ENCODE measurements around the gene DOK5.

Gene DOK5

DNA sequence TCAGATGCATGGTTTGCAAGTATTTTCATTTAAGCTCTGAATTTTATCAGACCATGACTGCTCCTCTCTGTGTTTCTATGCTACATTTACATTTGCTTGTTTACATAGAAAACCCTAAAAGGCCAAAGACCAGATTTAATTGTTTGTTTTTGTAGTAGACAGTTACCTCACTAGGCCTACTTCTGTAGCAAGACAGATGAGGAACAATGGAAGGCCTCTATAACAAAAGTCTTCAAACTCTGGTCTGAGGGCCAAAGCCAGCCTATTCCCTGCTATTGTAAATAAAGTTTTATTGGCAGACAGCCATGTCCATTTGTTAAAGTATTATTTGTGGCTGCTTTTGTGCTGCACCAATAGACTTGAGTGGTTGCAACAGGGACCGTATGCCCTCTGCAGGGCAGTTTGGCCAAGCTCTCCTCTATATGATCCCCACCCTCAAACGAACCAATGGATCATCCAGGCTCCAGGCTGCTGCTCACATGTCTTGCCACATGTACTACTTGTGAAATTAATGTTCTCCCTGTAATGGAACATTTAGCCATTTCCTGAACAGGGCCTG lies 182.0 kb downstream of the DOK5 start:
- no peak for DNase-seq (ENCODE audit: extremely low read depth, insufficient read length)
- TF ChIP-seq, protein P1, sequence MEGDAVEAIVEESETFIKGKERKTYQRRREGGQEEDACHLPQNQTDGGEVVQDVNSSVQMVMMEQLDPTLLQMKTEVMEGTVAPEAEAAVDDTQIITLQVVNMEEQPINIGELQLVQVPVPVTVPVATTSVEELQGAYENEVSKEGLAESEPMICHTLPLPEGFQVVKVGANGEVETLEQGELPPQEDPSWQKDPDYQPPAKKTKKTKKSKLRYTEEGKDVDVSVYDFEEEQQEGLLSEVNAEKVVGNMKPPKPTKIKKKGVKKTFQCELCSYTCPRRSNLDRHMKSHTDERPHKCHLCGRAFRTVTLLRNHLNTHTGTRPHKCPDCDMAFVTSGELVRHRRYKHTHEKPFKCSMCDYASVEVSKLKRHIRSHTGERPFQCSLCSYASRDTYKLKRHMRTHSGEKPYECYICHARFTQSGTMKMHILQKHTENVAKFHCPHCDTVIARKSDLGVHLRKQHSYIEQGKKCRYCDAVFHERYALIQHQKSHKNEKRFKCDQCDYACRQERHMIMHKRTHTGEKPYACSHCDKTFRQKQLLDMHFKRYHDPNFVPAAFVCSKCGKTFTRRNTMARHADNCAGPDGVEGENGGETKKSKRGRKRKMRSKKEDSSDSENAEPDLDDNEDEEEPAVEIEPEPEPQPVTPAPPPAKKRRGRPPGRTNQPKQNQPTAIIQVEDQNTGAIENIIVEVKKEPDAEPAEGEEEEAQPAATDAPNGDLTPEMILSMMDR (IDR thresholded peaks at IDR 0.05; ENCODE audit: insufficient read depth, low read length, poor library complexity, severe bottlenecking): peak; percentile 6
- Histone ChIP-seq H3K27me3 (replicated peaks; ENCODE audit: control insufficient read depth, insufficient read depth, low read length) (no peaks in the 10 kb centered on the region; the same call in 1 of the 2 replicates), H3K36me3 (ENCODE audit: control insufficient read depth, insufficient read depth, low read length) (no peaks in the 10 kb centered on the region), H3K4me3 (replicated peaks; ENCODE audit: low read depth, low read length) (no peak overlapping the region)

DNA sequence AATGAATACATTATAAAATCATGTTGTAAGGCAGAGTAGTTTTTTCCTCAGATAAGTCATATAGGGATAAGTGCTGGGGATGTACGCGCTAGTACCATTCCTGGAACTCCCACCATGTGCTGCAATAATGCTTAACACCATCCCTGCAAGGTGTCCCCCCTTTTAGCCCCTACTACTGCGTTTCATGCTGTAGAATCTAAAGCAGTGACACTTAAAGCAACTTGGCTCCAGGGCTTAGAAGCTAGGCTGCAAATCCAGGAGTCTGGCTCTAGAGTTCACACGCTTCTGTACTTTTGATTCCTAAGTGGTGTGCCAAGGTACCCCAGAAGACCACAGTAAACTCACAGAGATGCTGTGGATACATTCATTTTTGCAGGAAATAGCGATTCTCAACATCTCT lies 183.1 kb downstream of the DOK5 start:
- Histone ChIP-seq H3K36me3 (ENCODE audit: control insufficient read depth, insufficient read depth, low read length) (no peaks in the 10 kb centered on the region), H3K27me3 (replicated peaks; ENCODE audit: control insufficient read depth, insufficient read depth, low read length) (no peaks in the 10 kb centered on the region; the same call in 1 of the 2 replicates), H3K4me3 (replicated peaks; ENCODE audit: low read depth, low read length) (no peak overlapping the region)
- TF ChIP-seq, protein P1 (IDR thresholded peaks at IDR 0.05; ENCODE audit: insufficient read depth, low read length, poor library complexity, severe bottlenecking): no peak
- DNase-seq (ENCODE audit: extremely low read depth, insufficient read length): no peak

DNA sequence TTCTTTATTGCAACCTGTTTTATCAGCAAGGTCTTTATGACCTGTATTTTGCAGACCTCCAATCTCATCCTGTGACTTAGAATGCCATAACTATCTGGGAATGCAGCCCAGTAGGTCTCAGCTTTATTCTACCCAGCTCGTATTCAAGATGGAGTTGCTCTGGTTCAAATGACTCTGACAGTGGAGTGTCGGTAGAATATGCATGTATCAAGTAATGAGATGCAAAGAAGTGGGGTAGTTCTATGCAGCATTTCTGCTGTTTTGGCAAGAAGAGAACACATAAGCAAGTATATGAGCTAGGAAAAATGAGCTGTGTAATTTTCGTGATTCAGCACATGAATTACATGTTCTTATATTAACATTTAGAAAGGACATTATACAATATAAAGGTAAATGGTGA lies 185.9 kb downstream of the DOK5 start:
- TF ChIP-seq, protein P1 (IDR thresholded peaks at IDR 0.05; ENCODE audit: insufficient read depth, low read length, poor library complexity, severe bottlenecking): no peak
- no peaks in the 10 kb centered on the region; the same call in 1 of the 2 replicates for H3K27me3 ChIP-seq (replicated peaks; ENCODE audit: control insufficient read depth, insufficient read depth, low read length)
- H3K4me3 ChIP-seq (replicated peaks; ENCODE audit: low read depth, low read length): no peak overlapping the region
- no peaks in the 10 kb centered on the region for H3K36me3 ChIP-seq (ENCODE audit: control insufficient read depth, insufficient read depth, low read length)
- DNase-seq (ENCODE audit: extremely low read depth, insufficient read length): no peak

DNA sequence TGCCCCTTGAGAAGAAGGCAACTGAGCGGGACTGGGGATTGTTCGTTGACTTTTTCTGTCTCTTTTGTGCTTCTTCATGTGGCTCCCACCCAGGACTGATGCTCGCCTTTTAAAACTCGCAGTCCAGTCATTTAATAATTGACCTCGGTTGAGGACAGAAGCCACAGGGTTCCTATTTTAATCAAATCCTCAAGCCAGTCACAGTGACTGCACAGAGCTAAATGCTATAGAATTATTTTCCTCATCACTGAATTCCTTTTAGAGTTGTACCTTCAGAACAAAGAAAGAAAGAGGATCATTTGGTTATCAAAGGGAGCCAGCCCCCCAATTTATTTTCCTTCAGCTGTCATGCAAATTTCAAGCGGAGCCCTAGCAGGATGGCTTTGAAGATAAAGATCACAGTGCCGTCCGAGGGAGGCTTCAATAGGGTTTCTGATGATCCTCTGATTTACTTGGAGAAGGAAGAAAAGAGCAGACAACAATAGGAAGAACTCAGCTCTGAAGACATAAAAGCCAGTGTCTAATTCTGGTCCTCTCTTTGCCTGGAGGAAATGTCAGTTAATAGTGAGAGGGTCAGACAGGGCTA lies 186.6 kb downstream of the DOK5 start:
- Histone ChIP-seq H3K27me3 (replicated peaks; ENCODE audit: control insufficient read depth, insufficient read depth, low read length) (no peaks in the 10 kb centered on the region; the same call in 1 of the 2 replicates), H3K4me3 (replicated peaks; ENCODE audit: low read depth, low read length) (no peak overlapping the region), H3K36me3 (ENCODE audit: control insufficient read depth, insufficient read depth, low read length) (no peaks in the 10 kb centered on the region)
- DNase-seq (ENCODE audit: extremely low read depth, insufficient read length): no peak
- TF ChIP-seq, protein P1 (IDR thresholded peaks at IDR 0.05; ENCODE audit: insufficient read depth, low read length, poor library complexity, severe bottlenecking): no peak

DNA sequence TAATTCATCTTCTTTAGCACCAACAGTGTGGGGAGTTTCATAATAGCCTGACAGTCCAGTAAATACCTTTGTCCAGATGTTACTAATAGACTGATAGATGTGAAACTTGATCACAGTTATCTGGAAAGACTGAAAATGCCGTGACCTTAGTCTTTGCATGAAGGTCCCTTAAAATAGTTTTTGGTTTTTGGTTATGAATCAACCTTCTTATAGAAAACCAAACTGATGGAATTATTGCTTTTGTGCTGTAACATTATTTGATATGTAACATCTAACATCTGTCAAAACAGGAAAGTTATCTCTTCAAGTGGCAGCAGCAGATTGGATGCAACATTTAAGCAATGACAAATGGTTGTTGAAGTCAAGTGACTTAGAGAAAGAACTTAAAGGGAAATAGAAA lies 190.4 kb downstream of the DOK5 start:
- no peak overlapping the region for H3K4me3 ChIP-seq (replicated peaks; ENCODE audit: low read depth, low read length)
- TF ChIP-seq, protein P1 (IDR thresholded peaks at IDR 0.05; ENCODE audit: insufficient read depth, low read length, poor library complexity, severe bottlenecking): no peak
- peak; percentile 44 for DNase-seq (ENCODE audit: extremely low read depth, insufficient read length)
- H3K36me3 ChIP-seq (ENCODE audit: control insufficient read depth, insufficient read depth, low read length): no peaks in the 10 kb centered on the region
- H3K27me3 ChIP-seq (replicated peaks; ENCODE audit: control insufficient read depth, insufficient read depth, low read length): no peaks in the 10 kb centered on the region
